ENCODE data around the gene TMEM18. TPM values are rescaled to one million over a fixed set of nuclear protein-coding genes. Genes with fewer than 3 reads are reported as not detected.

TMEM18 gene
- polyA plus RNA-seq, 1 donor: 34.9 TPM

GRCh38 chr2:673615-674320, 3.4 kb downstream of the TMEM18 start:
- Histone ChIP-seq H3K4me3 (ENCODE audit: low read length) (no peak overlapping the region), H3K27ac (ENCODE audit: low read length) (no peak overlapping the region), H3K4me1 (ENCODE audit: control insufficient read depth, insufficient read depth, low read length) (peaks cover 8% of the 10 kb centered on the region), H3K36me3 (ENCODE audit: control insufficient read depth, insufficient read depth, low read length) (peaks cover 51% of the 10 kb centered on the region), H3K27me3 (ENCODE audit: control insufficient read depth, insufficient read depth, low read length) (no peaks in the 10 kb centered on the region), H3K9me3 (ENCODE audit: control insufficient read depth, low read depth, low read length) (no peaks in the 10 kb centered on the region)
- WGBS (ENCODE audit: insufficient coverage, low lambda C conversion rate): no CpG with 5 or more reads among the region's 7 CpGs
- DNase-seq: no peak

GRCh38 chr2:673016-673415, 4.2 kb downstream of the TMEM18 start:
- peaks cover 58% of the 10 kb centered on the region for H3K36me3 ChIP-seq (ENCODE audit: control insufficient read depth, insufficient read depth, low read length)
- DNase-seq: no peak

GRCh38 chr2:672606-672905, 4.7 kb downstream of the TMEM18 start:
- WGBS (ENCODE audit: insufficient coverage, low lambda C conversion rate): no CpG with 5 or more reads among the region's 13 CpGs
- DNase-seq: no peak
- H3K27ac ChIP-seq (ENCODE audit: low read length): no peak overlapping the region
- H3K4me3 ChIP-seq (ENCODE audit: low read length): no peak overlapping the region
- no peaks in the 10 kb centered on the region for H3K9me3 ChIP-seq (ENCODE audit: control insufficient read depth, low read depth, low read length)
- peaks cover 8% of the 10 kb centered on the region for H3K4me1 ChIP-seq (ENCODE audit: control insufficient read depth, insufficient read depth, low read length)
- H3K36me3 ChIP-seq (ENCODE audit: control insufficient read depth, insufficient read depth, low read length): peaks cover 63% of the 10 kb centered on the region
- H3K27me3 ChIP-seq (ENCODE audit: control insufficient read depth, insufficient read depth, low read length): no peaks in the 10 kb centered on the region

More at GRCh38 chr2:673016-673415, 4.2 kb downstream of the TMEM18 start:
- no peak overlapping the region for H3K27ac ChIP-seq (ENCODE audit: low read length)
- no peak overlapping the region for H3K4me3 ChIP-seq (ENCODE audit: low read length)
- peaks cover 8% of the 10 kb centered on the region for H3K4me1 ChIP-seq (ENCODE audit: control insufficient read depth, insufficient read depth, low read length)
- H3K9me3 ChIP-seq (ENCODE audit: control insufficient read depth, low read depth, low read length): no peaks in the 10 kb centered on the region
- H3K27me3 ChIP-seq (ENCODE audit: control insufficient read depth, insufficient read depth, low read length): no peaks in the 10 kb centered on the region
- no CpG with 5 or more reads among the region's 9 CpGs for WGBS (ENCODE audit: insufficient coverage, low lambda C conversion rate)

- H3K36me3 ChIP-seq (ENCODE audit: control insufficient read depth, insufficient read depth, low read length): peaks cover 68% of the 10 kb centered on the region
- 100% methylated on average over 2 of the region's 18 CpGs for WGBS (ENCODE audit: insufficient coverage, low lambda C conversion rate)
- H3K4me1 ChIP-seq (ENCODE audit: control insufficient read depth, insufficient read depth, low read length): peaks cover 8% of the 10 kb centered on the region
Observed at GRCh38 chr2:671787-672605, 5.2 kb downstream of the TMEM18 start.

GRCh38 chr2:671072-671471, 6.1 kb downstream of the TMEM18 start:
- no CpG with 5 or more reads among the region's 9 CpGs for WGBS (ENCODE audit: insufficient coverage, low lambda C conversion rate)
- Histone ChIP-seq H3K4me3 (ENCODE audit: low read length) (no peak overlapping the region), H3K4me1 (ENCODE audit: control insufficient read depth, insufficient read depth, low read length) (peaks cover 7% of the 10 kb centered on the region), H3K9me3 (ENCODE audit: control insufficient read depth, low read depth, low read length) (peaks cover 6% of the 10 kb centered on the region), H3K27me3 (ENCODE audit: control insufficient read depth, insufficient read depth, low read length) (no peaks in the 10 kb centered on the region), H3K27ac (ENCODE audit: low read length) (no peak overlapping the region), H3K36me3 (ENCODE audit: control insufficient read depth, insufficient read depth, low read length) (peaks cover 76% of the 10 kb centered on the region)
- no peak for DNase-seq

More at GRCh38 chr2:671787-672605, 5.2 kb downstream of the TMEM18 start:
- H3K27ac ChIP-seq (ENCODE audit: low read length): no peak overlapping the region
- H3K9me3 ChIP-seq (ENCODE audit: control insufficient read depth, low read depth, low read length): no peaks in the 10 kb centered on the region
- no peaks in the 10 kb centered on the region for H3K27me3 ChIP-seq (ENCODE audit: control insufficient read depth, insufficient read depth, low read length)
- no peak overlapping the region for H3K4me3 ChIP-seq (ENCODE audit: low read length)
- DNase-seq: no peak

GRCh38 chr2:670637-671036, 6.6 kb downstream of the TMEM18 start:
- peaks cover 3% of the 10 kb centered on the region for H3K4me1 ChIP-seq (ENCODE audit: control insufficient read depth, insufficient read depth, low read length)
- no peak overlapping the region for H3K27ac ChIP-seq (ENCODE audit: low read length)
- WGBS (ENCODE audit: insufficient coverage, low lambda C conversion rate): no CpG with 5 or more reads among the region's 18 CpGs
- H3K4me3 ChIP-seq (ENCODE audit: low read length): no peak overlapping the region
- no peak for DNase-seq
- peaks cover 80% of the 10 kb centered on the region for H3K36me3 ChIP-seq (ENCODE audit: control insufficient read depth, insufficient read depth, low read length)
- no peaks in the 10 kb centered on the region for H3K27me3 ChIP-seq (ENCODE audit: control insufficient read depth, insufficient read depth, low read length)
- peaks cover 9% of the 10 kb centered on the region for H3K9me3 ChIP-seq (ENCODE audit: control insufficient read depth, low read depth, low read length)

GRCh38 chr2:669323-669722, 7.9 kb downstream of the TMEM18 start:
- Histone ChIP-seq H3K27me3 (ENCODE audit: control insufficient read depth, insufficient read depth, low read length) (no peaks in the 10 kb centered on the region), H3K9me3 (ENCODE audit: control insufficient read depth, low read depth, low read length) (peaks cover 17% of the 10 kb centered on the region), H3K4me3 (ENCODE audit: low read length) (no peak overlapping the region), H3K36me3 (ENCODE audit: control insufficient read depth, insufficient read depth, low read length) (peaks cover 71% of the 10 kb centered on the region), H3K4me1 (ENCODE audit: control insufficient read depth, insufficient read depth, low read length) (no peaks in the 10 kb centered on the region), H3K27ac (ENCODE audit: low read length) (no peak overlapping the region)
- no peak for DNase-seq
- 100% methylated on average over 1 of the region's 7 CpGs for WGBS (ENCODE audit: insufficient coverage, low lambda C conversion rate)

- WGBS (ENCODE audit: insufficient coverage, low lambda C conversion rate): no CpG with 5 or more reads among the region's 3 CpGs
- no peaks in the 10 kb centered on the region for H3K27me3 ChIP-seq (ENCODE audit: control insufficient read depth, insufficient read depth, low read length)
- H3K9me3 ChIP-seq (ENCODE audit: control insufficient read depth, low read depth, low read length): peaks cover 17% of the 10 kb centered on the region
- no peak overlapping the region for H3K4me3 ChIP-seq (ENCODE audit: low read length)
- DNase-seq: no peak
- H3K36me3 ChIP-seq (ENCODE audit: control insufficient read depth, insufficient read depth, low read length): peaks cover 74% of the 10 kb centered on the region
- no peak overlapping the region for H3K27ac ChIP-seq (ENCODE audit: low read length)
- H3K4me1 ChIP-seq (ENCODE audit: control insufficient read depth, insufficient read depth, low read length): no peaks in the 10 kb centered on the region
Observed at GRCh38 chr2:668000-668398, 9.2 kb downstream of the TMEM18 start.

- Histone ChIP-seq H3K4me1 (ENCODE audit: control insufficient read depth, insufficient read depth, low read length) (no peaks in the 10 kb centered on the region), H3K27me3 (ENCODE audit: control insufficient read depth, insufficient read depth, low read length) (no peaks in the 10 kb centered on the region), H3K36me3 (ENCODE audit: control insufficient read depth, insufficient read depth, low read length) (peaks cover 68% of the 10 kb centered on the region), H3K9me3 (ENCODE audit: control insufficient read depth, low read depth, low read length) (peaks cover 17% of the 10 kb centered on the region), H3K27ac (ENCODE audit: low read length) (no peak overlapping the region), H3K4me3 (ENCODE audit: low read length) (no peak overlapping the region)
- no peak for DNase-seq
- 100% methylated on average over 2 of the region's 5 CpGs for WGBS (ENCODE audit: insufficient coverage, low lambda C conversion rate)
Observed at GRCh38 chr2:667332-667999, 9.7 kb downstream of the TMEM18 start.

- DNase-seq: no peak
- no peak overlapping the region for H3K4me3 ChIP-seq (ENCODE audit: low read length)
- H3K27me3 ChIP-seq (ENCODE audit: control insufficient read depth, insufficient read depth, low read length): peaks cover 1% of the 10 kb centered on the region
- no peaks in the 10 kb centered on the region for H3K4me1 ChIP-seq (ENCODE audit: control insufficient read depth, insufficient read depth, low read length)
- H3K27ac ChIP-seq (ENCODE audit: low read length): no peak overlapping the region
- WGBS (ENCODE audit: insufficient coverage, low lambda C conversion rate): no CpG with 5 or more reads among the region's 15 CpGs
- peaks cover 17% of the 10 kb centered on the region for H3K9me3 ChIP-seq (ENCODE audit: control insufficient read depth, low read depth, low read length)
- peaks cover 60% of the 10 kb centered on the region for H3K36me3 ChIP-seq (ENCODE audit: control insufficient read depth, insufficient read depth, low read length)
Observed at GRCh38 chr2:666441-666840, 10.8 kb downstream of the TMEM18 start.

Data from large intestine (tissue), 3 donors.